GM20000 (cell line): ENCODE results near the gene FYN.

ENCODE experiments used
- DNase-seq: peaks from one replicate; pipeline ENCODE4 v3.0.0; 2012; ENCODE audit warnings: low spot score
- TF ChIP-seq, protein P1 (sequence below): IDR thresholded peaks from 2 replicates; pipeline ENCODE4 v1.5.1; 2012; ENCODE audit warnings: mild to moderate bottlenecking, control low read depth; ENCODE audit errors: extremely low read depth, missing control alignments

Gene FYN

DNA sequence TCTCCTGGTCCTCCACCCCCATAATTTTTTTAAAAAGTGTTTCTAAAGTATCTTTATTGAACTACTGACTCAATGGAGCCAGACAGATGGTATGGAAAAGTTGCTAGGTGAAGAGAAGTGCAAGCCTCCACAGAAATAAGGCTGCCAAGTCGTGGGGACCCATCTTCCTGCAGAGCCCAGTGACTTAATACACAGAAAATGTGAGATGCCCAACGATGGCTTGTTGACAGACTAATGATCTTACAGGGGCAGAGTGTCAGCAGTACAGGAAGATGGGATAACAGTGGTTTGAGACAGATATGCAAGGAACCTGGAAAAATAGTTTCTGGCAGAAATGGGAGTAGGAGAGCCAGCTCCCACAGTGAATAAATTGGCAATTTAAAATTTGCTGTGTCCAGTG lies 43.3 kb downstream of the FYN start:
- DNase-seq, result no peak
- TF ChIP-seq, protein P1, sequence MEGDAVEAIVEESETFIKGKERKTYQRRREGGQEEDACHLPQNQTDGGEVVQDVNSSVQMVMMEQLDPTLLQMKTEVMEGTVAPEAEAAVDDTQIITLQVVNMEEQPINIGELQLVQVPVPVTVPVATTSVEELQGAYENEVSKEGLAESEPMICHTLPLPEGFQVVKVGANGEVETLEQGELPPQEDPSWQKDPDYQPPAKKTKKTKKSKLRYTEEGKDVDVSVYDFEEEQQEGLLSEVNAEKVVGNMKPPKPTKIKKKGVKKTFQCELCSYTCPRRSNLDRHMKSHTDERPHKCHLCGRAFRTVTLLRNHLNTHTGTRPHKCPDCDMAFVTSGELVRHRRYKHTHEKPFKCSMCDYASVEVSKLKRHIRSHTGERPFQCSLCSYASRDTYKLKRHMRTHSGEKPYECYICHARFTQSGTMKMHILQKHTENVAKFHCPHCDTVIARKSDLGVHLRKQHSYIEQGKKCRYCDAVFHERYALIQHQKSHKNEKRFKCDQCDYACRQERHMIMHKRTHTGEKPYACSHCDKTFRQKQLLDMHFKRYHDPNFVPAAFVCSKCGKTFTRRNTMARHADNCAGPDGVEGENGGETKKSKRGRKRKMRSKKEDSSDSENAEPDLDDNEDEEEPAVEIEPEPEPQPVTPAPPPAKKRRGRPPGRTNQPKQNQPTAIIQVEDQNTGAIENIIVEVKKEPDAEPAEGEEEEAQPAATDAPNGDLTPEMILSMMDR, result no peak

DNA sequence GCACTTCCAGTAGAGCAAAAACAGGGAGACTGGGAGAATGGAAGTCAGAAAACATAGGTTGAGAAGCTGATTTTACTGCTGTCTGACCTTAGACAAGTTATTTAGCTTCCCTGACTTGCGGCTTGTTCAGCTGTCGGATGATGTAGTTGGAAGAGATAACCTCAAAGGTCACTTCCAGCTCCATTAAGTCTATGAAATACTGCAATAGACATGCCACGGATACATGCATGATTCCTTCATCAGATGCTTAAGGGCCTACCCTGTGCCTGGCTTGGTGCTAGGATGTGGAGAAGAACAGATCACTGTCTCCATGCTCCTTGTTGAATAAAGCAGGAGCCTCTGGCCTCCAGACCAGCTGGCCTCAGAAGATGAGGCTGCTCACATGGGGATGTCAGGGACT lies 43.7 kb downstream of the FYN start:
- no peak for DNase-seq
- TF ChIP-seq, protein P1, result no peak

GRCh38 chr6:111828809-111829208 lies 44.4 kb downstream of the FYN start:
- TF ChIP-seq, protein P1, result no peak

GRCh38 chr6:111825439-111826086 lies 47.7 kb downstream of the FYN start:
- TF ChIP-seq, protein P1, result no peak
- no peak for DNase-seq

More at GRCh38 chr6:111828809-111829208, 44.4 kb downstream of the FYN start:
- DNase-seq, result no peak

DNA sequence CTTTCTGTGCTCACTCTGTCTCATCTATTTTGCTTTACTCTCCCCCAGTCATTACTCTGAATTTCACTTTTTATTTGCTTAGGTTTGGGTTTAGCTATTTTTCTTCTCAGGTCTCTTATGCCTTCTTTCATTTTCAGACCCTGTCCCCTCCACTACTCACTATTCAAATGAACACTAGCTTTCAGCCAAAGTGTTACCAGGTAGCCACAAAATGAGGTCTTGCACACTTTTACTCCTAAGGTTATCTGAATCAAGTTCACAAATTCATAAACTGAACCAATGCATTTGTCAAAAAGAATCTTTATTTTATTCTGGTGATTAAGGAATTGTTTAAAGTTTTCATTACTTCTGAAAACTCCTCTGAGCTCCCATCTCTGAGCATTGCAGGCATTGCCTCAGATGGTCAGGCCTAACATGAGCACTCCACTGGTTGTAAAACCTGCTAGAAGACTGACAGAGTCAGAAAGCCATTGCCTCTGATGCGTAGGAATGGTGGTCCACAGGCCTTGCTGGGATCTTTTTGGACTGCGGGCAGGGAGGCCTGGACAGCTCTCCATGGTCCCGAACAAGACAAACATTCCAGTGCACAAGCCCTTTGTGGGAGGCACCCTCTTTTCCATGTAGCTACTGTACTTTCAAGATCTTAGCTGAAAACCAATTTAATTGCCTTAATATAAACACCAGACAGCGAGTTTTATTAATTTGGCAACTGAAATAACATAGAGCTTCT lies 48.5 kb downstream of the FYN start:
- DNase-seq, result peak; percentile 25
- TF ChIP-seq, protein P1, result no peak

- DNase-seq, result no peak
- TF ChIP-seq, protein P1, result no peak
These were observed 49.2 kb downstream of the FYN start for GRCh38 chr6:111823831-111824607.

- TF ChIP-seq, protein P1, result no peak
- DNase-seq, result no peak
These were observed 50.2 kb downstream of the FYN start for GRCh38 chr6:111823012-111823411.
